NCI-H146 treated with DMSO at 0.1 percent for 48 hours (cell line): ENCODE data around the gene TMEM131.
"Not testable (repeated sequence)": the region's sequence is repeated elsewhere in the genome, so short reads cannot be mapped to it uniquely, and the experiment has no call there.

Experiments
- DNase-seq: peaks from one replicate; lab custom pipeline; 2025; ENCODE audit not compliant: unreplicated experiment; lab: John Stamatoyannopoulos, UW

Gene TMEM131

DNA sequence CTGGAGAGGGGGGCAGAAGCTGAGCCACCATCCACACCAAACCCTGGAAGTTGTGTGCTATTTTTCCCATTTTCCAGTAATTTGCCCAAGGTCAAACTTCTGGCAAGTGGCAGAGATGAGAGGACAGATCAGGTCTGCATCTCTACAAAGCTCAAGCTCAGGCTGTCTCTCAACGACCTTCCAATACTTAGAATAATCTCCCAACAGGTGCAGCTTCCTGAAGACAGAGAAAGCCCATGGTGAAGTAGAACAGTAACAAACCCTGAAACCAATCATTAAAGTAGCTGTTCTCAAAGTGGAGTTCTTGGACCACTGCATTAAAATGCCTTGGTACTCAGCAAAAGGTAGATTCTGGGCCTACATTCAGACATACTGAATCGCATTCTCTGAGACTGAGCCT is 37.6 kb downstream of the TMEM131 start:
- no peak for DNase-seq

DNA sequence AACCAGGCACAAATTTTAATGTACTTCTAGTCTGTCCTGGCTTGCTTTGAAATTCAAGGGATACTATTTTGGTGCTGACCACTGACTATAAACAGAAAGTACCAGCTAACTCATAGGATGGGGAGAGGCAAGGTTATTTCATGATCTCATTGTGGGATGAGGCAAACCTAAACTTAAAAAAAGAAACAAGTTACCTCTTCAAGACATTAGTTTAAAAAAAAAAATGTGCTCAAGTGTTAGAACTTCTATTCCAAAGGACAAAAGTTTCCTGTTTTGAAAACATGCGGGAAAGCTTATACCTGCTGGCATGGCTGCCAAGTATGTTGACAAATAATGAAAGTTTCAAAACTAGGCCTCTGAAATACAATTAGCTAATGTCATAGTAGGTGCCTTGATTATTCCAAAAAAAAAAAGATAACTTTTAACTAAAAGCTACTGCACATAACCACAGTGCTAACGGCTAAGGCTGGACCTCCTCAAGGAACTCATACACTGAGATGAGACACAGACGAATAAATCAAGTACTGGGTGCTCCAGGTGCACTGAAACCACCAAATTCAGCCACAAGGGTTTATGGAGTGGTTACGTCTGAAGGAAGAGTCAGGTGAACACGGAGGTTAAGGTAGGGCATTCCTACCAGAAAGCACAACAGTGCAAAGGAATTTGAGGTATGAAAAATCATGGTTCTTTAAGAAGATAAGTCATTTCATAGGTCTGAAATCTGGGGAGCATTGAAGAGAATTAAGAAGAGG is 38.1 kb downstream of the TMEM131 start:
- no peak for DNase-seq

DNA sequence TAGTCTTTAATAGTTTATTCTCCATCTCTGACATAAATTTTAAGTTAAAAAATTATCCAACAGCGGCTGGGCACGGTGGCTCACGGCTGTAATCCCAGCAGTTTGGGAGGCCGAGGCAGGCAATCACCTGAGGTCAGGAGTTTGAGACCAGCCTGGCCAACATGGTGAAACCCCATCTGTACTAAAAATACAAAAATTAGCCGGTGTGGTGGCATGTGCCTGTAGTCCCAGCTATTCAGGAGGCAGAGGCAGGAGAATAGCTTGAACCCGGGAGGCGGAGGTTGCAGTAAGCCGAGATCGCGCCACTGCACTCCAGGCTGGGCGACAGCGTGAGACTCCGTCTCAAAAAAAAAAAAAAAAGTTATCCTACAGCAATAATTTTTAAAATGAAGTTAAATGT is 39.0 kb downstream of the TMEM131 start:
- not testable (repeated sequence) for DNase-seq

DNA sequence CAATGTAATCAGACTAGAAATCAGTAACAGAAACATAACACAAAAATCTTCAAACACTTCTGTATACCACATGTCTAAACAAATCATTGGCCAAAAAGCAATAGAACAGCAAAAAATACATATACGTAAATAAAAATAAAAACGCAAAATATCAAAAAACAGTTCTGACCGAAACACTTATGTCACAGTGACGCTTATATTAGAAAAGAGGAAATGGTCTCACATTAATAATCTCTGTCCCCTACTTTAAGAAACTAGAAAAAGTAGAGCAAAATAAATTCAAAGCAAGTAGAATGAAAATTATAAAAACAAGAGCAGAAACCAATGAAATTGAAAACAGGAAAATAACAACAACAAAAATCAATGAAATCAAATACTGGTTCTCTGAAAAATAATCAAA is 41.9 kb downstream of the TMEM131 start:
- DNase-seq, result no peak

DNA sequence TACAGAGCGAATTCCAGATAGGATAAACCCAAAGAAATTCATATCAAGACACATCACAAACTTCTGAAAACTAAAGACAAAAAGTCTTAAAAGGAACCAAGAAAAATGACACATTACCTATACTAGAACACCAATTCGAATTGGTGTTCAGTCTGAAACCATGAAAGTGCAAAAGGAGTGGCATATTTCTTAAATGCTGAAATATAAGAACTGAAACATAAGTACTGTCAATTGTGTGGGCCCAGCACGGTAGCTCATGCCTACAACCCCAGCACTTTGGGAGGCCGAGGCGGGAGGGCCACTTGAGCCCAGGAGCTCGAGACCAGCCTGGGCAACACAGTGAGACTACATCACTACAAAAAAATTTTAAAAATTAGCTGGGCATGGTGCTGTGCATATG is 43.4 kb downstream of the TMEM131 start:
- no peak for DNase-seq

DNA sequence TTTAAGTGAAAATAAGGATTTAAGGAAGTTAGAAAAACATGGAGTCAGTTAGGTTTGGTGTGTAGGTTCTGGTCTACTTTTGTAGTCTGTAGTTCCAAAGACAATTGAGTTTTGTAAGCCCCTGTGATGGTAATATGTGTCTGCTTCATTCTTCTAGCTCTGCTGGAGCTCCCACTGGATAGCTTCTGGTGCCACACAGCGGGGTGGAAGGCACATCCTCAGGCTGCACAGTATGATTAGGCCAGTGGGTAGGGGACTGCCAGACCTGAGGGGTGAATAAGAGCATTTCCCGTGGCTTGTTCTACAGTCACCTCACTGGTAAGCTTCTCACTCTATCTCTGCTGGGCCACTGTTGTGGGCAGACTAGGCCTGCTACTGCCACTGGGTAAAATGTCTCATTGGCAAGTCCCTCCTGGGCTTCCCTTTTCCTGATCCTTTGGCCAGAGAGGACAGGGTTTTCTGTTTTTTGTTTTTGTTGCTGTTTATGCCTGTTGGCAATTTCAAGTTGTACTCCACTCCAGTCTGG is 44.5 kb downstream of the TMEM131 start:
- DNase-seq, result no peak

DNA sequence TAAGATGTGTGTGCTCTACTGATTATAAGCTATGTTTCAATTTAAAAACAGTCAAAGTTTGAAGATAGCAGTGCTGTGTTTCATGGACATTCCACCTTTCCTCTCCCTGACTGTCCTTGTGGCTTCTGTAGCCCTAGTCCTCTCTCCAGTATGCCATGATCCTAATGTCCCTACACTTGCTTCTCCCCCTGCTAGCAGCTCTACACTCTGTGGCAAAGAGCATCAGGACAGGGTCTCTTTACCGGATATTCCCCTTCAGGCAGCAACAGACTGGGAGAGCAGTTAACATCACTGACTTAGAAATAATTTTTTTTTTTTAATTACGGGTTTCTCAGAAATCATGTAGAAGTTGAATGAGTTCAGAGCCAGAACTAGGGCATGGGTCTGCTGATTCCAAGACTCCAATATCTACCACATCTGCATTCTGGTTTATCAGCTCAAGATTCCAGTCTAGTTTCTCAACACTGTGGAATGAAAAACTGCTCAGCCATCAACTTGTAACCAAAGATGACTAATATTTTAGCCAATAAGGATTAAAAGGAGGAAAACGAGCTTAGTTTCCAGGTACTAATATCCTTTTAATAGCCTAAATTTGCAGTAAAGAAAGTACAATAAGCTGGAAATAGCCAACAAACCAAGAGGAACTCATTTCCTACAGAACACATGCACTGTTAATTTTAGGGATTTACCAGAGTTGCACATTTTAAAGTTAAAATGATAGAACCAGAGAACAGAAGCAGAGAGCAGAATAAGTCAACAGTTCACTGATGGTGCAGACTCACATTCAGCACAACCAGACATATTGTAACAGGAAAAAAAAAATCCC is 45.2 kb downstream of the TMEM131 start:
- DNase-seq, result no peak

DNA sequence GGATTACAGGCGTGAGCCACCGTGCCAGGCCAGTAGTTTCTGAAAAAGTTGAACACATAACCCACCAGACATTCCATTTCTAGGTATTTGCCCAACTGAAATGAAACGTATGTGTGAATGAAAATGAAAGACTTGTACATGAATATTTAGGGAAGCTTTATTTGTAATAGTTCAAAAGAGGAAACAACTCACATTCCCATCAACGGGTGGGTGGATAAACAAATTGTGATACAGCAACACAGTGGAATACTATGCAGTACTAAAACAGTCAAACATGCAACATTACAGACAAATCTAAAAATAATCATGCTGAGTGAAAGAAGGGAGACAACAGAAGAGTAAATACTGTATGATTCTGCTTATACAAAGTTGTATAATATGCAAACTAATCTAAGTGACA is 46.8 kb downstream of the TMEM131 start:
- no peak for DNase-seq

DNA sequence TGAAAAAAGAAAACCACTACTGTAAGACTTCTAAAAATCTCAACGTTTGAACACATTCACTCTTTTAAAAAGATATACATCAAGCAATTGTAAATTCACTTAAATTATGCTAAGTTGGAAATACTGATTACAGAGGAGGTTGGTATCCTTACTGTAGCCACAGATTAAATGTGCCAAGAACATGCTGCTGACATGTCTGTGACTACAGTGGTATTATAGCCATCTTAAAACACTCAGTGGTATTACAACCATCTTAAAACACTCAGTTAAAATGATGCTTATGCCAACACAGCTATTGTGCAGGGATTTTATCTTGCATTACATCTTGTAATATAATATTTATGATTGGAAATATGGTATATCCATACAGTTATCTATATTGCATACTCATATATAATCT is 50.0 kb downstream of the TMEM131 start:
- no peak for DNase-seq

DNA sequence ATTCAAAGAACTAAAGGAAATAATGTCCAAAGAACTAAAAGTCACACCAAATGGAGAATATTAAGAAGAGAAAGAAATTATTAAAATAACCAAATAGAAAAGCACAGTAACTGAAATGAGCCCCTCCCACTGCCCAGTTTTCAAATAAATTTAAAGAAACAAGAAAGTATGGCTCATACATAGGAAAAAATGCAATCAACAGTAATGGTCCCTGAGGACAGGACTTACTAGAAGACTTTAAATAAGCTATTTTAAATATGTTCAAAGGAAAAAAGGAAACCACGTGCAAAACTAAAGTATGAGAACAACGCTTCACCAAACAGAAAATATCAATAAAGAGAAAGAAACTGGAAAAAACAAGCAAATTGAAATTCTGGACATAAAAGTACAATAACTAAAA is 58.9 kb downstream of the TMEM131 start:
- DNase-seq, result no peak

DNA sequence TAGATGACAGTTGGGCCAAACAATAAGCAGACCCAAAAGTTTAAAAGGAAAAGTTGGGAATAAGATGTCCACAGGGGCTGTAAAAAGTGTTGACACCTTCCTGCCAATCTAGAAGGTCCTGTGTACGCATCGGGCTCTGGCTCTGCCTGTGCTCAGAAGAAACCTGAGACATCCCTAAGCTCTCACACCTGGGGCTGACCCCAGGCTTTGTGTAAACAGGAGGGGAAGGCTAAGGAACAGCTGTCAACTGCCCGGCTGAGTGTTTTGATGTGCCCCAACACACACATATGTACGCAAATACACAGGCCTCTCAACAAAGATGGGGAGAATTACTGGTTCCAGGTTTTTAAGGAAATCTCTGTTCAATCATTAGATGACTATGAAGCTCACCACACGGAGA is 59.5 kb downstream of the TMEM131 start:
- peak; percentile 84 for DNase-seq

DNA sequence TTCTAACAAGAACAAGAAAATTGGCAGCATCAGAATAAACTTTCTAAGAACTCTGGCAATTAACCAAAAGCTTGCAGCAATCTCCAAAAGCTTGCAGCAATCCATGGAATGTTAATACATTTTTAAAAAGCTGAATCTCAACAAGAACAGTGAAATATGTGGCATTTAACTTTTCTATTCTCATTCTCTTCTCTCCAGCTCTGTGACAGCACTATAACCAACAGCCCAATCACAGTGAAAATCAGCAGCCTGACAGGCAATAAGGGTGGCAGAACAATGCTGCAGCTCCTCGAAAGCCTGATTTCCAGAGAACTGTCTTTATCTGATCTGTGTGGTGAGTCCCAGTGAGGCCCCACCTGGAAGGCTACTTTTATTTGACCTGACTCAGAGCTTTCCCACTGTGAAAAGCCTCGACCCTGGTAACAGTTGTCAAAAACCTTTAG is 60.0 kb downstream of the TMEM131 start:
- peak; percentile 82 for DNase-seq

DNA sequence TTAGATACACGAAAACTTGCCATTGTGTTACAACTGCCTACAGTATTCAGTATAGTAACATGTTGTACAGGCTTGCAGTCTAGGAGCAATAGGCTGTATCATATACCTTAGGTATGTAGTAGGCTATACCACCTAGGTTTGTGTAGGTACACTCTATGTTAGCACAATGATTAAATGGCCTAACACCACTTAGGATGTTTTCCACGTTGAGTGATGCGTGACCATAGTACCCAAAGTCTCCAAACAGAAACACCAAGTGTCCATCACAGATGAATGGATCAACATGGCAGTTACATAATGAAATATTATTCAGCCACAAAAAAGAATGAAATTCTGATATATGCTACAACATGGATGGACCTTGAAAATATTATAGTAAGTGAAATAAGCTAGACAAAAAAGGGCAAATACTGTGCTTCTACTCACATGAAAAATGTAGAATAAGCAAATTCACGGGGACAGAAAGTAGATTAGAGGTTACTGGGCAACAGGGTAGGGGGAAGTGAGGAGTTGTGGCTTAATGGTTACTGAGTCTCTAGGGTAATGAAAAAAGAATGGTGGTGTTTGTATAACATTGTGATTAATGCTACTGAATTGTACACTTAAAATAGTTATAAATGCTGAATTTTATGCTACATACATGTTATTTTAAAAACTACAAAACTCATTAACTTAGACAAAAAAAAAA is 62.6 kb downstream of the TMEM131 start:
- DNase-seq, result no peak

DNA sequence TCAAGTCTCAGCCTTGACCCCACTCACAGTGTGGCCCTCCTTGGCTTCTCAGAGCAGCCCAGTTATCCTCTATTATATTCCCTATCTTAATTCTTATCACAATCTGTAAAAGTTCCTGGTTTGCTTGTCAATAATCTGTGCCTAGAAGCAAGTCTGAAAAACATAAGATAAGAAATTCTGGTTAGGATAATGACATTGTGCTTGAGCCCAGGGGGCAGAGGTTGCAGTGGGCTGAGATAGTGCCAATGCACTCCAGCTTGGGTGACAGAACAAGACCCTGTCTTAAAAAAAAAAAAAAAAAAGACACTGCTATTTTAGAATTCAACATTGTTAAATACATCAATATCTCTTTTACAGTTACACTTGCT is 63.9 kb downstream of the TMEM131 start:
- DNase-seq, result no peak

DNA sequence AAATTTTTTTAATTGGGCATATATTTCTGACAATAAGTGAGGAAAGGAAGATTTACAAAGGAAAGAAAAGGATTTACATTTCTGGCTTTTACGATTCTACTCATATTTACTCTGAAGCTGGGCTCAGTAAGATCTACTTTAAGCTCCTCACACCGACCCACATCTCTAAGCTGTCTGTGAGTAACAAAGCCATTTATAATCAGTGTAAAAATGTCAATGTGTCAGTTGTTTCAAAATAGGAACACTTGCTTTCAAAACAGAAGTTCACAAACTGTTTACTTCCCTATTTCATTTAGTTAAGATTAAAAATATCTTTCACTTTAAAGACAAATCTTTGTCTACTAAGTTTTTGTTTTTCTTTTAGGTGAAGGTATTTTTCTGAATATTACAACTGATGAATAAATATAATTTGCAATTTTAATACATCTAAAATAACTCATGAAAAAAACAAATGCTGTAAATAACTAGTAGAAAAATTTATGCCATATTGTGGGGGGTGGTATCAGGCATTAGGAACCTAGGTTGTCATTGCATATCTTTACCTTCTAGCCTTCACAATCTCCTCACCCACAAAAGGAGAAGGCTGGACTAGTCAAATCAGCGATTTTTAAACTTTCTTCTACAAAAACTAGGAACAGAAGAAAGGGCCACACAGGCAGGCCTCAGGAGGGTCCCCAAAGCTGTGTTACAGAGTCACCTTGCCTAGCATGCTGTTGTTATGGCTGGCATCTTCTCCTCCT is 64.5 kb downstream of the TMEM131 start:
- DNase-seq, result no peak

DNA sequence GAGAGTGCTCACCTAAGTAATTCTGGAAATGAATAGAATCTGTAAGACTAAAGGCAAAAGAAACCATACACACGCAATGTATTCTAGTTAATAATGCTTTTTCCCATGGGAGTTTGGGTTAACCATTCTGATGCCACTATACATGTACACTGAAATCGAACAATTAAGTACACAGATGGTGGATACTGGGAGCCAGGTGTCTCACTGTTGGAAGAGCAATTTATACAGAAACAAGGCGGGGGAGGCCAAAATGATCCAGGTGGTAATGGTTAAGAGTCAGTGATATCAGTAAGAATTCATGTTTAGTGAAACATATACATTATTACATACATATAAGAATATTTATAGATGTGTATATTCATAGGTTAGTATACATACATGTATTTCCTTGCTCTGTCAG is 67.2 kb downstream of the TMEM131 start:
- no peak for DNase-seq

DNA sequence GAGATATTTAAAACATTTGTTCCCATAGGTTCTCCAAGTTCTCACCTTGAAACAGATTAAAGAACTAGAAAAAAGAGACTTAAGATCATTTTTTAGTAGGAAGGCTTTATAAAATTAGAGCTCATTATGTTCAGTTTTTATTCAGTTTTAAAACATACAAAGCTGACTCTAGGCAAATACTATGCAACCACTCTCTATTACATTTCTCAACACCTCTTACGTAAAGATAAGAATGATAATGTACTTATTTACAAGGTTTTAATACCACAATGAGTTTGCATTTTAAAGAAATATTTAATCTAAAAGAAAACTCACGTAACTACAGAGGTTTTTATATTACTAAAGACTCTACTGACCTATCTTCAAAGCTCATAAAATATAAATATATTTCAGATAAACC is 68.8 kb downstream of the TMEM131 start:
- no peak for DNase-seq

DNA sequence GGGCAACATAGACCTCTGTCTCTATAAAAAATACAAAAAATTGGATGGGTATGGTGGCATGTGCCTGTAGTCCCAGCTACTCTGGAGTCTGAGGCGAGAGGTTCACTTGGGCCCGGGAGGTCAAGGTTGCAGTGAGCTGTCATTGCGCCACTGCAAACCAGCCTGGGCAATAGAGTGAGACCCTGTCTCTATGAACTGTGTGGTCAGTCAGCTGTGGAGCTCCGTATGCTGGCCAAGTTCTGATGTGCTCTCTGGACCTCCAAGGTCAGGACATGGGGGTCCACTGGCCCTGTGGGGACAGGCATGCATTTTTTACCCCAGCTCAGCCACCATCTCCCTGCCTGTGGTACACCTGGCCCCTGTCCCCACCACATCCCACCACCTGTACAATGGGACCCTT is 71.6 kb downstream of the TMEM131 start:
- no peak for DNase-seq

DNA sequence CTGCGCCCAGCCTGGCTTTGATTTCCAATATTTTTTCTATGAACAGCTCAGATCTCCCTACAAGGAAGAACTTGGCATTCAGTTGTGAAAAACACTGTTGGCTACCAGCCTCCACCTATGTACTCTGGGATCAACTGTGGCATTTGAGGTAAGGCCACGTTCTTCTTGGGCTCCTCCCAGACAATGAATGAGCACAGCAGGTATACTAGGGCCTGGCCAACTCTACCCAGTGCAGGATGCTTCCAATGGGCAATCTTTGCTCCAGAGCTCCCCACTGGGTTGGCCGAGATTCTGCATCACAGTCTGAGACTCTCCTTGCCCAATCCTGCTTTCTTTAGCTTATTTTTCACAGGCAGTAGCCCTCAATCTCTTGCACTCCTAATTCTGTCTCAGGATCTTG is 75.9 kb downstream of the TMEM131 start:
- DNase-seq, result no peak

DNA sequence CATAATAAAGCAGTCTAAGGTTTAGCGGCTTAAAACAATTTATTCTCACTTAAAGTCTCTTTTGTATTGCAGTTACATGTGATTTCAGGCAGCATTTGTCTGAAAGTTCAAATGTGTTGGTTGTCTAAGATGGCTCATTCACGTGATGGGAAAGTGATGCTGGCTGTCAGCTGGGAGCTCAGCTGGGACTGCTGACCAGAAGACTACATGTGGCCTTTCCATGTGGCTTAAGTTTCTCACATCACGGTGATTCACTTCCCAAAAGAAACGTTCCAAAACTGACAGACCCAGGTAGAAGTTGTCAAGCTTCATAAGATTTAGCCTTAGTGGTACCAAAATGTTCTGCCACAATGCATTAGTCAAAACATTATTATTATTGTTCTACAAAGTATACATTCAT is 76.9 kb downstream of the TMEM131 start:
- no peak for DNase-seq

DNA sequence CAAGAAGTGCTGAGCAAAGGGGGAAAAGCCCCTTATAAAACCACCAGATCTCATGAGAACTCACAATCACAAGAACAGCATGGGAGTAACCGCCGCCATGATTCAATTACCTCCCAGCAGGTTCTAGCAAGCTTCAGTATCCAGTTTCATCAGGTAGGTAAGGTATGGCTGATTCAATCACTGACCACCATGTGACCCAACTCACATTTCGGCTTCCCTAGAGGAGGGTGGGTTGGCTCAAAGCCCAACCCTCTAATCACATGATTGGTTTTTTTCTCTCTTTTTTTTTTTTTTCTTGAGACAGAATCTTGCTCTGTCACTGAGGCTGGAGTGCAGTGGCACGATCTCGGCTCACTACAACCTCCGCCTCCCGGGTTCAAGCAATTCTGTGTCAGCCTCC is 78.1 kb downstream of the TMEM131 start:
- peak; percentile 28 for DNase-seq
